Progenitor cell of endocrine pancreas (in vitro differentiated cells): ENCODE data around the gene USP40. TPM values are rescaled to one million over a fixed set of nuclear protein-coding genes. Genes with fewer than 3 reads are reported as not detected.

Experiments used
- DNase-seq: peaks from one replicate; pipeline ENCODE4 v3.0.0; 2021; ENCODE audit warnings: low spot score; ENCODE audit not compliant: unreplicated experiment
- H3K27ac Mint-ChIP-seq: 2 replicates; pipeline ENCODE4 v1.8.0; 2021; ENCODE audit warnings: mild to moderate bottlenecking, moderate library complexity, mixed read lengths
- H3K27me3 Mint-ChIP-seq: 2 replicates; pipeline ENCODE4 v1.8.0; 2021; ENCODE audit warnings: mixed read lengths
- H3K36me3 Mint-ChIP-seq: 2 replicates; pipeline ENCODE4 v1.8.0; 2022; ENCODE audit warnings: mixed read lengths; ENCODE audit not compliant: insufficient read depth
- H3K4me1 Mint-ChIP-seq: 2 replicates; pipeline ENCODE4 v1.8.0; 2021; ENCODE audit warnings: low read depth, mixed read lengths
- H3K4me3 Mint-ChIP-seq: 2 replicates; pipeline ENCODE4 v1.8.0; 2021; ENCODE audit warnings: low read depth, mild to moderate bottlenecking, moderate library complexity, mixed read lengths
- H3K9me3 Mint-ChIP-seq: 2 replicates; pipeline ENCODE4 v1.8.0; 2021; ENCODE audit warnings: low read depth, mixed read lengths
- total RNA-seq: library from RNA; stranded (reverse); gene quantifications from 2 replicates; pipeline ENCODE4 v1.2.1, GENCODE V29; 2021
- TF ChIP-seq, protein P1 (sequence below): fragments of 200-600 bp; sonication (generic); IDR thresholded peaks from one replicate; pipeline ENCODE4 v1.5.0; 2021; ENCODE audit warnings: antibody characterized with exemption, mild to moderate bottlenecking; ENCODE audit not compliant: unreplicated experiment

Gene USP40
- total RNA-seq, 1 donor from 2014 or later = 36.9 TPM

DNA sequence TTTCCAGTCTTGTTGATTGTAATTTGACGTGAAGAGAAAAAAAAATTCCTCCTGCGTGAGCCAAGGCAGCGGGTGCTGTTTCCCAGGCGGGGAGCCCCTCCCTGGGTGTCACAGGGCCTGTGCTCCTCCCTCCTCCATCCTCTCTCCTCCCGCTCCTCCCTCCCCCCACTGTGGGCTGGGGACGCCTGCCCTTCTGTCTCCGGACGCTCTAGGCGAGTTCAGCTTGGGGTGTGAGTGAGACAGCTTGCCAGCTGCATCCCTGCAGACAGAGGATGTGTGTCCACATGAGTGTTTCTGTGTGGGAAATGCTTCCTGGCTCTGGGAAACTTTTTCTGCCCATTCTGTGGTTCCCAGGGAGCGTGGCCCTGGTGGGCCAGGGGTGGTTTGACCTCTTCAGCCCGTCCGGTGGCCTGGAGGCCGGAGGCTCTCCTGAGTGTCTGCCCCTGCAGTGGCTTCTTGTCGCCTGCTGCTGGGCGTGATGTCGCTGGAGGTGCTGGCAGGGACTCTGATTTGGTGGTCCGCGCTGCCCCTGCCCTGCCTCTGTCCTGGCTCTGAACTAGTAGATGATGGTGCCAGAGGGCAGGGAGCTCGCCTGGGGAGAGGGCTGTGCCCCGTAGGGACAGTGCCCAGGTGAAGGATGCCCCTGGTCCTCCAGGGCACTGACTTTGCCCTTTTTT, 96.4 kb downstream of the USP40 start:
- H3K27me3 Mint-ChIP-seq = no peaks in the 10 kb centered on the region
- no peak for DNase-seq
- no peaks in the 10 kb centered on the region for H3K4me1 Mint-ChIP-seq
- peaks cover 16% of the 10 kb centered on the region for H3K36me3 Mint-ChIP-seq
- TF ChIP-seq, protein P1, sequence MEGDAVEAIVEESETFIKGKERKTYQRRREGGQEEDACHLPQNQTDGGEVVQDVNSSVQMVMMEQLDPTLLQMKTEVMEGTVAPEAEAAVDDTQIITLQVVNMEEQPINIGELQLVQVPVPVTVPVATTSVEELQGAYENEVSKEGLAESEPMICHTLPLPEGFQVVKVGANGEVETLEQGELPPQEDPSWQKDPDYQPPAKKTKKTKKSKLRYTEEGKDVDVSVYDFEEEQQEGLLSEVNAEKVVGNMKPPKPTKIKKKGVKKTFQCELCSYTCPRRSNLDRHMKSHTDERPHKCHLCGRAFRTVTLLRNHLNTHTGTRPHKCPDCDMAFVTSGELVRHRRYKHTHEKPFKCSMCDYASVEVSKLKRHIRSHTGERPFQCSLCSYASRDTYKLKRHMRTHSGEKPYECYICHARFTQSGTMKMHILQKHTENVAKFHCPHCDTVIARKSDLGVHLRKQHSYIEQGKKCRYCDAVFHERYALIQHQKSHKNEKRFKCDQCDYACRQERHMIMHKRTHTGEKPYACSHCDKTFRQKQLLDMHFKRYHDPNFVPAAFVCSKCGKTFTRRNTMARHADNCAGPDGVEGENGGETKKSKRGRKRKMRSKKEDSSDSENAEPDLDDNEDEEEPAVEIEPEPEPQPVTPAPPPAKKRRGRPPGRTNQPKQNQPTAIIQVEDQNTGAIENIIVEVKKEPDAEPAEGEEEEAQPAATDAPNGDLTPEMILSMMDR = no peak
- H3K4me3 Mint-ChIP-seq = no peak overlapping the region
- H3K9me3 Mint-ChIP-seq = no peaks in the 10 kb centered on the region
- H3K27ac Mint-ChIP-seq = no peak overlapping the region

DNA sequence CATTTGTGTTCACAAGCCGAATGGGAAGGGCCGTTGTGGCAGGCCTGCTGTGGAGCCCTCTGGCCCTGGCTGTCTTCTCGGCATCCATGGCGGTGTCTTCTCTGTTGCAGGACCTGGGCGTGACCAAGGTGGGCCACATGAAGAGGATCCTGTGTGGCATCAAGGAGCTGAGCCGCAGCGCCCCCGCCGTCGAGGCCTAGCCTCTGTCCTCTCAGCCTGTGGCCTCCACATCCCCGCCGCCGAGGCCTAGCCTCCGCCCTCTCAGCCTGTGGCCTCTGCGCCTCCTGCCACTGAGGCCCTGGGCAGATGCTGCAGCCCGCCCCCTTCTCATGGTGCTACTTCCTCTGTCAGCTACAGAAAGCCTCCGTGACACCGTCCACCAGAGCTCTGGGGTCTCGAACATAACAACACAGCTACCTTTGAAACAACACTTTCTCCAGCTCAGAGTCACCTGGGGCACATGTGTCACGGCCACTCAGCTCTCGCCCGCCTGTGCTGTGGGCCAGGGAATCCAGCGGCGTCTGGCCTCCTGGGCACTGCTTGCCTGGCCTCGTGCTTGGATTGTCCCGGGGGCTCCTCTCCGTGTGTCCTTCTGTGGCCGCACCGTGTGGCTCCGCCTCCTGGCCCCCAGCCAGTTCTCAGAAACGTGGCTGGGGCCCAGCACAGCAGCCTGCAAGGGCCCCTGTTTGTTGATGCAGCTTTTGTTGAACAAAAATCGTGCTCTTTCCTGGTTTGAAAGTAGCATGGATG, 97.1 kb downstream of the USP40 start:
- TF ChIP-seq, protein P1 = no peak
- Mint-ChIP-seq H3K36me3 (peaks cover 16% of the 10 kb centered on the region), H3K4me3 (no peak overlapping the region), H3K27ac (no peak overlapping the region), H3K4me1 (no peaks in the 10 kb centered on the region), H3K27me3 (no peaks in the 10 kb centered on the region), H3K9me3 (no peaks in the 10 kb centered on the region)
- no peak for DNase-seq

DNA sequence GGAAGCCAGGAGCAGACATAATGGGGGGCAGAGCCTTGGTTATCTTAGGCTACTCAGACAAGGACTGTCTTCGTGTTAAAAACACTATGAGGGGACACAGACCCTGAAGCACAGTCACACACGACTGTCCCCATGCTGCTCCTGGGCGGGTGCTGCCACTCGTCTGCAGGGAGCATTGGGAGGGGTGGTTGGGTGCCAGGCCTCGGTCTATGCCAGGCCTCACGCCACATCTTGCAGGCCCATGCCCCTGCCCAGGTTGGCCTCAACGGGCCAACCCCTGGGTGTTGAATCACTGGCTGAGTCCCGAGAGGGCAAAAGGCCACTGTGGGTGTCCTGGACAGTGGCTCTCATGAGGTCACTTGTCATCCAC, 97.9 kb downstream of the USP40 start:
- Mint-ChIP-seq H3K27ac (no peak overlapping the region), H3K9me3 (no peaks in the 10 kb centered on the region), H3K4me1 (no peaks in the 10 kb centered on the region), H3K36me3 (peaks cover 16% of the 10 kb centered on the region), H3K27me3 (no peaks in the 10 kb centered on the region), H3K4me3 (no peak overlapping the region)
- TF ChIP-seq, protein P1 = no peak
- DNase-seq = no peak

DNA sequence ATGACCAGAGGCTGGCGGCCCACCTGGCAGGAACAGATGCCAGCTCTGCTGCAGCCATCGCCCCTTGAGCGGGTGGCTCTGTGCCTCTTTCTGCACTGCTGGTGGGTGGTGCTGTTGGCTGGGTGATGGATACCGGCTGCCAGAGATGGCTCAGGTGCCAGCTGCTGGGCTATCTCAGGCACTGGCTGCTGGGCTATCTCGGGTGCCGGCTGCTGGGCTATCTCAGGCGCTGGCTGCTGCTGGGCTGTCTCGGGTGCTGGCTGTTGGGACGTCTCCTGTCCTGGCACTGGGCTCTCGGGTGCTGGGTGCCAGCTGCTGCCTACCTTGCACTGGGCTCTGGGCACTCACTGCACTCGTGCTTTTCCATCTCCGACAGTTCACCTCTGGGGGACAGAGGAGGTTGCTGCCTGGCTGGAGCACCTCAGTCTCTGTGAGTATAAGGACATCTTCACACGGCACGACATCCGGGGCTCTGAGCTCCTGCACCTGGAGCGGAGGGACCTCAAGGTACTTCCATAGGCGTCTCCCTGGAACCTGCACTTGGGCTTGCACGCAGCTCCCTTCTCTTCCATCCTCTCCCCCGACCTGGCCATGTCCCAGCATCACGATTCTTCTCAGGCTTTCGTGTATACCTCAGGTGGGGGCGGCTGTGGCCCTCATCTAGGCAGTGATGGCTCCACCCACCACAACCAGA, 98.4 kb downstream of the USP40 start:
- H3K36me3 Mint-ChIP-seq = peaks cover 19% of the 10 kb centered on the region
- no peaks in the 10 kb centered on the region for H3K9me3 Mint-ChIP-seq
- TF ChIP-seq, protein P1 = no peak
- H3K27ac Mint-ChIP-seq = no peak overlapping the region
- no peak overlapping the region for H3K4me3 Mint-ChIP-seq
- no peak for DNase-seq
- no peaks in the 10 kb centered on the region for H3K4me1 Mint-ChIP-seq
- H3K27me3 Mint-ChIP-seq = no peaks in the 10 kb centered on the region

DNA sequence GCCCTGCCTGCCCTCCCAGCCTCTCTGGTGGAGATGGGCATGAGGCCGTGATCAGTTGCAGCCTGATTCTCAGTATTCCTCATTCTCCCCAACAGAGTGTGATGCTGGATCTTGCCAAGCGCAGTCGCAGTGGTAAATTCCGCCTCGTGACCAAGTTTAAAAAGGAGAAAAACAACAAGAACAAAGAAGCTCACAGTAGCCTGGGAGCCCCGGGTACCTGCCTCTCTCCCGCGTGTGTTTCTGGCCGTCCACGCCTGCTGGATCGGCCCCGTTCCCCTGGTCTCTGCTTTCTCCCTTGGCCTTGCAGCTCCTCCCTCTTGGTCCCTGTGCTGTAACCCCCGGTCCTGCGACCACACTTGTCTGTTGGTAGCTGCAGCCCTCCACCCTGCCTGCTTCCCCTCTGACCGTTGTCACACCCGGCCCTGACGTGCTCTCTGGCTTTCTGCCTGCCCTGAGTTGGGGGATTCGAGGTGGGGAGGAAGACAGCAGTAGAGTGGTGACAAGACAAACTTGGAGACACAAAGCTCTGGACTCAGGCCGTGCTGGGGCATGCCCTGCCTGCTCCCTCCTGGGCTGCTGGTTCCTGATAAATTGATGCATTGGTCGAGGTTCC, 99.5 kb downstream of the USP40 start:
- Mint-ChIP-seq H3K4me3 (no peak overlapping the region), H3K27ac (no peak overlapping the region), H3K27me3 (no peaks in the 10 kb centered on the region), H3K9me3 (no peaks in the 10 kb centered on the region), H3K4me1 (no peaks in the 10 kb centered on the region), H3K36me3 (peaks cover 15% of the 10 kb centered on the region)
- no peak for DNase-seq
- TF ChIP-seq, protein P1 = no peak
